GM12873 (cell line): ENCODE data around the gene C12orf57.

Experiments used
- TF ChIP-seq, protein P1 (sequence below): IDR thresholded peaks from 2 replicates; pipeline ENCODE4 v1.5.1; 2012; ENCODE audit warnings: low read depth, mild to moderate bottlenecking, moderate library complexity, low read length, control low read depth; ENCODE audit not compliant: insufficient read depth; ENCODE audit errors: missing control alignments

Gene C12orf57

DNA sequence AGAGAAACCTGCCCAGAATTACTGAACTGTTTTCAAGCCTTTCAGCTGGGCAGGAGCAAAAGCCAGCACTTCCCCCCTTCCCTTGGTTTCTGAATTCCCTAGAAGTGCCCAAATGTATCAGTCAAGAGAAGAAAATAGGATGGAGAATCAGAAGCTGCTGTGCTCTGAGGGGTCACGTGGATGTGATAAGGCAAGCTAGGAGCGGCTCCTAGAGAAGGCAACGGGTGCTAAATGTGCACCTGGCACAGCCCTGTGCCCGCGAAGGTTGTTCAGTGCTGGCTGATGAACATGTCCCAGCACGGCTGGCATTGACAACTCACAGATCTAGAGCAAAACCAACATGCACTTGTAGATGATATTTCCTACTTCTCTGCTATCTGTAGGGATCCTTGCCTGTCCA, 35.2 kb downstream of the C12orf57 start:
- TF ChIP-seq, protein P1, sequence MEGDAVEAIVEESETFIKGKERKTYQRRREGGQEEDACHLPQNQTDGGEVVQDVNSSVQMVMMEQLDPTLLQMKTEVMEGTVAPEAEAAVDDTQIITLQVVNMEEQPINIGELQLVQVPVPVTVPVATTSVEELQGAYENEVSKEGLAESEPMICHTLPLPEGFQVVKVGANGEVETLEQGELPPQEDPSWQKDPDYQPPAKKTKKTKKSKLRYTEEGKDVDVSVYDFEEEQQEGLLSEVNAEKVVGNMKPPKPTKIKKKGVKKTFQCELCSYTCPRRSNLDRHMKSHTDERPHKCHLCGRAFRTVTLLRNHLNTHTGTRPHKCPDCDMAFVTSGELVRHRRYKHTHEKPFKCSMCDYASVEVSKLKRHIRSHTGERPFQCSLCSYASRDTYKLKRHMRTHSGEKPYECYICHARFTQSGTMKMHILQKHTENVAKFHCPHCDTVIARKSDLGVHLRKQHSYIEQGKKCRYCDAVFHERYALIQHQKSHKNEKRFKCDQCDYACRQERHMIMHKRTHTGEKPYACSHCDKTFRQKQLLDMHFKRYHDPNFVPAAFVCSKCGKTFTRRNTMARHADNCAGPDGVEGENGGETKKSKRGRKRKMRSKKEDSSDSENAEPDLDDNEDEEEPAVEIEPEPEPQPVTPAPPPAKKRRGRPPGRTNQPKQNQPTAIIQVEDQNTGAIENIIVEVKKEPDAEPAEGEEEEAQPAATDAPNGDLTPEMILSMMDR = no peak

DNA sequence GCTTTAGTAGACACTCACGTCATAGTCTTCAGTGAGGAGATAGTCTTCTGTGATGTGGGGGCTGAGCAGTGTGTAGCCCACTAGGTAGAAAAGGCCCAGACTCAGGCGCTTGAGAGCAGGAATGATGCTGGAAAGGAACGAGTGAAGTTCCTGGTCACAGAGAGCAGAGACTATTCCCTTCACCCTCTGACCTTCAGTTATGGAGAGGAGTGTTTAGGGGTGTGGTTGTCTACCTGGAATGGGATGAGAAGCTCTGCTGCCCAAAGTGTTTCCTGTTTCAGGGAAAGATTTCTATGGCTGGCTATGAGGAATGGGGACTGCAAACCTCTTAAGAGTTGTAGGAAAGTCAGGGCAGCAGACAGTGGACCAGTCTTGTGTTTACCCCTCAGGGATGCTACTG, 35.6 kb downstream of the C12orf57 start:
- TF ChIP-seq, protein P1 = no peak

DNA sequence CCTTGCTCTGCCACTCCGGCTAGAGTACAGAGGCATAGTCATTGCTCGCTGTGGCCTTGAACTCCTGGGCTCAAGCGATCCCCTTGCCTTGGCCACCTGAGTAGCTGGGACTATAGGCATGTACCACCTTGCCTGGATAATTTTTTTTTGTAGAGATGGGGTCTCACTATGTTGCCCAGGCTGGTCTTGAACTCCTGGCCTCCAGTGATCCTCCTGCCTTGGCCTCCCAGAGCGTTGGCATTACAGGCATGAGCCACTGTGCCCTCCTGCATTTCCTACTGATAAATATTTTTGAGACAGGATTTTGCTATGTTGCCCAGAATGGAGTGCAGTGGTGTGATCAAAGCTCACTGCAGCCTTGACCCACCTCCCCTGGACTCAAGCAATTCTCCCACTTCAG, 36.3 kb downstream of the C12orf57 start:
- TF ChIP-seq, protein P1 = no peak

DNA sequence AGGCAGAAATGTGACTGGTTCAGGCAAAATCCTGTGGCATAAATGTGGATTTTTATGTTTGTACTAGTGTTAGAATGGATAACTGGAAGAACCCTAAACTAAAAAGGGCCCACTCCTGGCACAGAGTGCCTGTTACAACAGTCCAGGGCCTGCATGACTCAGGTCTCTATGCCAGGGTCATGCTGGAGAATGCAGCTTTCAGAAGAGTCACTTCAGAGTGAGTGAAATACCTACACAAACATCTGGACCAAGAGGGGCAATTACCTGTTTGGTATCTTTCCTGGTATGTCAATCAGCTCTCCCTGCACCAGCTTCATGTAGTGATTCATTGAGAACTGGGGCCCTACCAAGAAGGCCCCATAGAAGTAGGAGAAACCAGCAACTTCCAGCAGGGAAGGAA, 36.9 kb downstream of the C12orf57 start:
- TF ChIP-seq, protein P1 = no peak

DNA sequence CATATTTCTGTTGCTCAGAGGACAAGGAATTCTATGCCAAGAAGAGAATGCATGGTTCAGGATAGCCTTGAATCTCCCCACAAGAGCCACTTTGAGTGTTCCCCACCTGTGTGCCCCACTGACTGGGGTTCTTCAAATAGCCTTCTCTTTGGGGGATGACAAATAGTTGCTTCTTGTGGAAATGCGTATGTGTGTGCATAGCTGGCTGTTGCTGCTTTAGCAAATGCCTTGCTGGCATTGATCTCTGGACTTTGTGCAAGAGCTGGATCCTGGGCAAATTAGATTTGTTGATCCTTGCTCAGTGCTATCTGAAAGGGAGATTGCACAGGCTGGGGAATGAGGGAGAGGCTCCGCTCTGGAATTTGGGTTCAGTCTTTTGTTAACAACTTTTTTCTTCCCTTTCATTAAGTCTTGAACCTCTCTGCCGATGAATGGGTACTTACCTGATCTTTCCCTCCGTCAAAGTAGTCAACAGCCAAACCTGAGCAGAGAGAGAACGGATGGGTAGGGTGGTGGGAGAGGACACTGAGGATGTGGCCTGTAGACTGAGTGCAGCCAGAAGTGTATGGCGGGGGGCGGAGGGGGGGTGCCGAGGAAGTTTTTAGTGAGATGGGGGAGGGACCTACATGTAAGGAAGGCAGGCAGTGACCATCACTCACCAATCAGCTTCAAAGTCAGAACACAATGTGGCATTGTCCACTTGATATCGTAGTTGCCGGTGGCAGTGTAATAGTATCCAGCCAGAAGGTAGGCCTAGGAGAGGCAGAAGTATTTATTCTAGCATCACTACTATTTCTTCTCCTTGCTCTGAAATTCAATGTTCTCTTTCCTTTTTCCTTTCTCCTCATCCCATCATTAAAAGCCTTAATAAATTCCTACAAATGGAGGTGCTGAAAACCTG, 37.6 kb downstream of the C12orf57 start:
- TF ChIP-seq, protein P1 = no peak

DNA sequence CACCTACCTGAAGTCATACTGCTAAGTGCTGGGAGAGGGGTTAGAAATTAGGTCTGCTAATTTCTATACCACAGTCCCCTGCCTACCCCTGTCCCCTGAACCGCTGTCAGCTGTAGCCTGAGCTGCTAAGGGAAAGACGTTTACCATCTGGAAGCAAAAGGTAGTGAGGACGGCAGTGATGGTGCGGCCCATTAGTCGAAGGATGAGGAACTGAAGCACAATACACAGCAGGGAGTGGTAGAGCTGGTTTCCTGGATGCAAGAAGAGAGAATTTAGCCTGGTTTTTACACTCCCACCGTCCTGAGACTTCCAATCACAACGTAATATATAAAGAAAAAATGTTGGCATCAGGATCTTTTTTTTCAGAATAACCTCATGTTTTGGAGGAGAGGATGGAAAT, 38.7 kb downstream of the C12orf57 start:
- TF ChIP-seq, protein P1 = no peak

DNA sequence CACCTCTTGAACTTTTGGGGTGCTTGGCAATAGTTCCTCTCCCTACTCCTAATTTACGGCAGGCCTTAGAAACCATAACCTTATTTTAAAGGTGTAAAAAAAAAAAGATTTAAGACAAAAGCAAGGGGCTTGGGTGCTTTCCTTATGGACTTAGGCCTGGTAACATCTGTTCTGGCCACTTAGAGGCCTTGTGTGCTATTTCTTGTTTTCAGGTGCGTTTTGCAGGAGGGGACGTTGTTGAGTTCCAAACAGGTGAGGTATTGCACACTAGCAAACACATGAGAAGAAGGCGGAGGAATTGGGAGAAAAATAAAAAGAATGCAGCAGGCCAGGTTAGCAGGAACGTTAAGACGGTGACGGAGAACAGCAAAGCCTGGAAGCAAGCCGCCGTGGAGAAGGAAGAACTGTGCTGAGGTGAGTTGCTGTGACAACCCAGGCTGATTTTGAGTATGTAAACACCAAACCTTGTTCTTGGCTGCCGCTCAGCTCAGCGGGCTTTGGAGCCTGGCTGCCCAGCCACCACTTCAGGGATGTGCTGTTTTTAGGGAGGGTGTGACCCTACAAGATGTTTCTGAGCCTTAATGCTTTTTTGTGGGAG, 44.2 kb downstream of the C12orf57 start:
- TF ChIP-seq, protein P1 = no peak
